Measurements from ENCODE around the gene LCN15. TPM values are rescaled to one million over a fixed set of nuclear protein-coding genes. Genes with fewer than 3 reads are reported as not detected.

LCN15 gene
- polyA plus RNA-seq, 1 donor (not counting 4 experiments of a cell fraction or from before 2014, with no cell fraction given): not detected

- Histone ChIP-seq H4K20me1 (ENCODE audit: control insufficient read depth, extremely low read depth, insufficient read depth, low read length) (peaks cover 28% of the 10 kb centered on the region), H3K36me3 (ENCODE audit: control insufficient read depth in 2 of 2, extremely low read depth in 1 of 2, insufficient read depth in 2 of 2, low read length in 2 of 2) (peaks cover 19% of the 10 kb centered on the region in 2 experiments), H3K27ac (ENCODE audit: control insufficient read depth, insufficient read depth, low read length) (peak overlapping the region; percentile 56), H3K27me3 (ENCODE audit: control insufficient read depth, extremely low read depth, insufficient read depth, low read length) (no peaks in the 10 kb centered on the region), H3K4me2 (ENCODE audit: control insufficient read depth, extremely low read depth, insufficient read depth, low read depth, low read length) (peak overlapping the region; percentile 93), H3K79me2 (ENCODE audit: control insufficient read depth, insufficient read depth, low read length) (peaks cover 43% of the 10 kb centered on the region), H3K9ac (ENCODE audit: control insufficient read depth, extremely low read depth, insufficient read depth, low read length) (peak overlapping the region; percentile 90), H3K4me3 (ENCODE audit: control insufficient read depth in 2 of 3, extremely low read depth in 1 of 3, insufficient read depth in 2 of 3, low read depth in 1 of 3, low read length in 3 of 3) (peak overlapping the region; percentile 65 to 97 (median 81)), H2AFZ (ENCODE audit: control insufficient read depth, low read length) (no peak overlapping the region), H3K9me1 (ENCODE audit: control insufficient read depth, extremely low read depth, insufficient read depth, low read length) (no peaks in the 10 kb centered on the region), H3K4me1 (ENCODE audit: control insufficient read depth, extremely low read depth, insufficient read depth, low read length) (peaks cover 25% of the 10 kb centered on the region), H3K9me3 (ENCODE audit: control insufficient read depth, low read depth, low read length) (no peaks in the 10 kb centered on the region)
- FAIRE-seq (no peak), DNase-seq (ENCODE audit: low read depth, low spot score) (no peak)
- TF ChIP-seq CTCF (optimal IDR thresholded peaks at IDR 0.05 in 1 of 3, IDR thresholded peaks at IDR 0.05 in 1 of 3, conservative IDR thresholded peaks at IDR 0.05 in 1 of 3; ENCODE audit: extremely low read depth in 1 of 3, insufficient read depth in 2 of 3, low read length in 3 of 3) (no peak), EZH2 (IDR thresholded peaks at IDR 0.05; ENCODE audit: low read length) (no peak)
- dilution Hi-C loops (cut with MboI; ENCODE audit: extremely low pct_ligation_motif_present, low sequenced_read_pairs): no loop called here
Measured at GRCh38 chr9:136729144-136729543, 35.2 kb downstream of the LCN15 start.

DNA sequence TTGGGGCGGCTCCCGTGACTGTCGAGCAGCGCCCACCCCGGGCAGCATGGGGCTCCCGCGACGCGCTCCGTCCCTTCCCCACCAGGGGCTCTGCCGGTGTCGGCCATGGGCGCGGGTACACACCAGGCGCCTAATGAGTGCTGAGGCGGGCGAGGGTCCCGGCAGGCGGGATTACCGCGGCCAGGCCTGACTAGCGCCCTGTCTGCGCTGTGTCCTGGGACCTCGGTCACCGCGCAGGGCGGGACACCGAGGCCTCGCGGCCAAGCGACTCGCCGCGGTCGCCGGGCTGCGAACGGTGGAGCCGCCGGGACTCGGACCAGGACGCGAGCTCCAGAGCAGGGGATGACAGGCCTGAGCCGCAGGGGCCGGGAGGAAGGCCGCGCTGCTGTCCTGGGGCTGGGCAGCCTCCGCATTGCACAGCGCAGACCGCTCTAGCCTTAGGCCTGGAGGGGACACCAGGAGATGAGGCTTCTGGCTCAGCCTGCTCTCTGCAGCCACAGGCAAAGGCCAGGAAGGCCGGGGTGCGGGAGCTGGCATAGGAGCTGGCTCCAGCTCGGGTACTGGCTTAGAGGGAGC lies 35.7 kb downstream of the LCN15 start:
- dilution Hi-C loops (cut with MboI; ENCODE audit: extremely low pct_ligation_motif_present, low sequenced_read_pairs): no loop called here
- Histone ChIP-seq H3K4me3 (ENCODE audit: control insufficient read depth in 2 of 3, extremely low read depth in 1 of 3, insufficient read depth in 2 of 3, low read depth in 1 of 3, low read length in 3 of 3) (peak overlapping the region; percentile 65 to 97 (median 81)), H3K9me3 (ENCODE audit: control insufficient read depth, low read depth, low read length) (no peaks in the 10 kb centered on the region), H3K27ac (ENCODE audit: control insufficient read depth, insufficient read depth, low read length) (peak overlapping the region; percentile 56), H3K9me1 (ENCODE audit: control insufficient read depth, extremely low read depth, insufficient read depth, low read length) (no peaks in the 10 kb centered on the region), H2AFZ (ENCODE audit: control insufficient read depth, low read length) (peak overlapping the region; percentile 81), H3K4me1 (ENCODE audit: control insufficient read depth, extremely low read depth, insufficient read depth, low read length) (peaks cover 25% of the 10 kb centered on the region), H3K9ac (ENCODE audit: control insufficient read depth, extremely low read depth, insufficient read depth, low read length) (peak overlapping the region; percentile 90), H3K27me3 (ENCODE audit: control insufficient read depth, extremely low read depth, insufficient read depth, low read length) (no peaks in the 10 kb centered on the region), H3K36me3 (ENCODE audit: control insufficient read depth in 2 of 2, extremely low read depth in 1 of 2, insufficient read depth in 2 of 2, low read length in 2 of 2) (peaks cover 24% of the 10 kb centered on the region in 2 experiments), H4K20me1 (ENCODE audit: control insufficient read depth, extremely low read depth, insufficient read depth, low read length) (peaks cover 31% of the 10 kb centered on the region), H3K4me2 (ENCODE audit: control insufficient read depth, extremely low read depth, insufficient read depth, low read depth, low read length) (peak overlapping the region; percentile 93), H3K79me2 (ENCODE audit: control insufficient read depth, insufficient read depth, low read length) (peaks cover 43% of the 10 kb centered on the region)
- no peak for TF ChIP-seq CTCF (optimal IDR thresholded peaks at IDR 0.05 in 1 of 3, IDR thresholded peaks at IDR 0.05 in 1 of 3, conservative IDR thresholded peaks at IDR 0.05 in 1 of 3; ENCODE audit: extremely low read depth in 1 of 3, insufficient read depth in 2 of 3, low read length in 3 of 3)
- no peak for TF ChIP-seq EZH2 (IDR thresholded peaks at IDR 0.05; ENCODE audit: low read length)
- DNase-seq (ENCODE audit: low read depth, low spot score) (no peak), FAIRE-seq (no peak)

Measured in keratinocyte (primary cell).